Medulla oblongata (tissue), 1 donor: ENCODE measurements around the gene TP63.

ENCODE experiments used
- DNase-seq: peaks from one replicate; pipeline ENCODE4 v3.0.0-alpha.2; 2015; ENCODE audit errors: extremely low spot score

TP63 gene

GRCh38 chr3:189911001-189911400 lies 279.8 kb downstream of the TP63 start:
- no peak for DNase-seq

- DNase-seq = no peak
Observed at GRCh38 chr3:189914799-189915198, 283.6 kb downstream of the TP63 start.

GRCh38 chr3:189921770-189922169 lies 290.6 kb downstream of the TP63 start:
- no peak for DNase-seq

GRCh38 chr3:189927975-189928895 lies 297.0 kb downstream of the TP63 start:
- DNase-seq = no peak

GRCh38 chr3:189936201-189936945 lies 305.2 kb downstream of the TP63 start:
- DNase-seq = no peak

- no peak for DNase-seq
Observed at GRCh38 chr3:189937302-189938127, 306.3 kb downstream of the TP63 start.

- DNase-seq = no peak
Observed at GRCh38 chr3:189941125-189941524, 309.9 kb downstream of the TP63 start.

GRCh38 chr3:189941679-189942078 lies 310.5 kb downstream of the TP63 start:
- DNase-seq = no peak

- no peak for DNase-seq
Observed at GRCh38 chr3:189942948-189943347, 311.8 kb downstream of the TP63 start.

GRCh38 chr3:189944285-189945145 lies 313.3 kb downstream of the TP63 start:
- DNase-seq = no peak

- no peak for DNase-seq
Observed at GRCh38 chr3:189945935-189946709, 314.9 kb downstream of the TP63 start.
